ENCODE data around the gene MPPED1.

DNA sequence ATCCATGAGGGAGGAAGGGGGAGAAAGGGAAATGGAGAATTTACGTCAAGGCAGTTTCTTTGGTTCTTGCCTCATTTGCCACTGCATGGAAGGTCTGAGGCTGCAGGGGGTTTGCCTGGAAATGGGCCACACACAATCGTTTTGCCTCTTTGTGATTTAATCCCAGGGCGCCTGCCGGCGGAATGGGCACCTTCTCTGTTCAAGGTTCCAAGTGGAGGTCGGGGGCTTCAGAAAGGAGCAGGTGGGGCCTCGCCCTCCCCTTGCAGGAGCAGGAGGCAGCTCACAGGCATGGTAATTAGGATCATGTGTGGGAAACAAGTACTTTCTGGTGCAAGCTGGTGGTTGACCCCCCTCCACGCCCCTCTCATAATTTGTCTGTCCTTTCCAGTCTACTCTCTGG, 29.9 kb downstream of the MPPED1 start:
- TF ChIP-seq, protein P1, sequence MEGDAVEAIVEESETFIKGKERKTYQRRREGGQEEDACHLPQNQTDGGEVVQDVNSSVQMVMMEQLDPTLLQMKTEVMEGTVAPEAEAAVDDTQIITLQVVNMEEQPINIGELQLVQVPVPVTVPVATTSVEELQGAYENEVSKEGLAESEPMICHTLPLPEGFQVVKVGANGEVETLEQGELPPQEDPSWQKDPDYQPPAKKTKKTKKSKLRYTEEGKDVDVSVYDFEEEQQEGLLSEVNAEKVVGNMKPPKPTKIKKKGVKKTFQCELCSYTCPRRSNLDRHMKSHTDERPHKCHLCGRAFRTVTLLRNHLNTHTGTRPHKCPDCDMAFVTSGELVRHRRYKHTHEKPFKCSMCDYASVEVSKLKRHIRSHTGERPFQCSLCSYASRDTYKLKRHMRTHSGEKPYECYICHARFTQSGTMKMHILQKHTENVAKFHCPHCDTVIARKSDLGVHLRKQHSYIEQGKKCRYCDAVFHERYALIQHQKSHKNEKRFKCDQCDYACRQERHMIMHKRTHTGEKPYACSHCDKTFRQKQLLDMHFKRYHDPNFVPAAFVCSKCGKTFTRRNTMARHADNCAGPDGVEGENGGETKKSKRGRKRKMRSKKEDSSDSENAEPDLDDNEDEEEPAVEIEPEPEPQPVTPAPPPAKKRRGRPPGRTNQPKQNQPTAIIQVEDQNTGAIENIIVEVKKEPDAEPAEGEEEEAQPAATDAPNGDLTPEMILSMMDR (IDR thresholded peaks at IDR 0.05; ENCODE audit: insufficient read depth, low read depth, low read length): no peak
- TF ChIP-seq EZH2 (IDR thresholded peaks at IDR 0.05; ENCODE audit: insufficient read depth, low read length): no peak

Measured in astrocyte (in vitro differentiated cells and primary cell).